ENCODE results near the gene ATP4B. TPM values are rescaled to one million over a fixed set of nuclear protein-coding genes. Genes with fewer than 3 reads are reported as not detected.

ATP4B gene
- total and polyA plus RNA-seq, 4 donors: not detected

DNA sequence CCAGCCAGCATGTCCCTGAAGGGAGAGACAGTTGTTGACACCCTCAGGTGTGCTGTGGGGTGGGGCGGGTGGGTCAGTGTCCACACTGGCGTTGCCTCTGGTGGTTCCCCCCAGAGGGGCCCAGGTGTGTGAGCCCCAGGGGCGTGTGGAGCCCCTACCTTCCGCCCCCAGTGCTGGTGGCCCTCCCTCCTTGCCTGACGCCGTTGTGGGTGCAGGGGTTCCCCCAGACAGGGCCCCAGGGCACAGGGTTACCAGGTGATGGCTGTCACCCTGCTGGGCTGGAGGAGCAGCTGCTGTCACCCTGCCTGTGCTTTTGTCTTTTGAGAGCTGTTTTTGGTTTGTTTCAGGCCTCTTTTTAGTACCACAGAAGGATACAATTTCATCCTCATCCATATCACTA, 27.2 kb downstream of the ATP4B start:
- H3K27me3 ChIP-seq (ENCODE audit: control insufficient read depth in 3 of 3, insufficient read depth in 3 of 3, low read length in 2 of 3): no peaks in the 10 kb centered on the region
- H3K9ac ChIP-seq (ENCODE audit: insufficient read depth in 1 of 2, low read length in 2 of 2): no peak overlapping the region
- ATAC-seq (ENCODE audit: insufficient read depth, low FRiP score): no peak
- 91 to 94% methylated on average over 6 of the region's 6 CpGs for WGBS, 2 donors
- no peak for DNase-seq
- H3K9me3 ChIP-seq (ENCODE audit: control insufficient read depth in 4 of 4, insufficient read depth in 3 of 4, low read length in 3 of 4): no peaks in the 10 kb centered on the region
- peaks cover 4 to 41% (median 17%) of the 10 kb centered on the region in 4 donors for H3K36me3 ChIP-seq (ENCODE audit: control insufficient read depth in 4 of 4, insufficient read depth in 4 of 4, low read length in 4 of 4)
- H3K4me3 ChIP-seq: no peak overlapping the region
- TF ChIP-seq, protein P1, sequence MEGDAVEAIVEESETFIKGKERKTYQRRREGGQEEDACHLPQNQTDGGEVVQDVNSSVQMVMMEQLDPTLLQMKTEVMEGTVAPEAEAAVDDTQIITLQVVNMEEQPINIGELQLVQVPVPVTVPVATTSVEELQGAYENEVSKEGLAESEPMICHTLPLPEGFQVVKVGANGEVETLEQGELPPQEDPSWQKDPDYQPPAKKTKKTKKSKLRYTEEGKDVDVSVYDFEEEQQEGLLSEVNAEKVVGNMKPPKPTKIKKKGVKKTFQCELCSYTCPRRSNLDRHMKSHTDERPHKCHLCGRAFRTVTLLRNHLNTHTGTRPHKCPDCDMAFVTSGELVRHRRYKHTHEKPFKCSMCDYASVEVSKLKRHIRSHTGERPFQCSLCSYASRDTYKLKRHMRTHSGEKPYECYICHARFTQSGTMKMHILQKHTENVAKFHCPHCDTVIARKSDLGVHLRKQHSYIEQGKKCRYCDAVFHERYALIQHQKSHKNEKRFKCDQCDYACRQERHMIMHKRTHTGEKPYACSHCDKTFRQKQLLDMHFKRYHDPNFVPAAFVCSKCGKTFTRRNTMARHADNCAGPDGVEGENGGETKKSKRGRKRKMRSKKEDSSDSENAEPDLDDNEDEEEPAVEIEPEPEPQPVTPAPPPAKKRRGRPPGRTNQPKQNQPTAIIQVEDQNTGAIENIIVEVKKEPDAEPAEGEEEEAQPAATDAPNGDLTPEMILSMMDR (IDR thresholded peaks at IDR 0.05; ENCODE audit: control extremely low read depth, extremely low read depth): no peak
- no peak overlapping the region for H3K27ac ChIP-seq (ENCODE audit: low read depth in 1 of 2, low read length in 1 of 2)
- peaks cover 0 to 7% (median 0%) of the 10 kb centered on the region in 5 donors for H3K4me1 ChIP-seq (ENCODE audit: control insufficient read depth in 5 of 5, insufficient read depth in 5 of 5, low read length in 5 of 5)

DNA sequence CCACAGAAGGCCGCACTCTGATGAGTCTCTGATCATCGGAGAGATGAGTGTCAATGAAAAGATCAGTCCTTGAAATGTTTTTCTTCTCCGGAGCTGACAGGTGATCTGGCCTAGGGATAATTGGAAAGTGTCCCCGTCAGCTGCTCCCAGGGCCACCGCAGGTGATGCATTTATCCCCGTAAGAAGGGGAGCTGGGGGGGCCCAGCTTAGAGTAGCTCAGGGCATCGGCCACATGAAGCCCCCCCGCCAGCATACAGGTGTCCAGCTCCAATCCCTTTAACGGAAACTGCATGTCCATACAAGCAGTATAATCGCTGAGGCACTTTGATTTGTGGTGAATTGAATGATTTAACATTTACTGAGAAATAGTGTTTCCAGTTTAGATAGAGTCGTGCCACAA, 27.7 kb downstream of the ATP4B start:
- DNase-seq (no peak), ATAC-seq (ENCODE audit: insufficient read depth, low FRiP score) (no peak)
- peaks cover 4 to 36% (median 17%) of the 10 kb centered on the region in 4 donors for H3K36me3 ChIP-seq (ENCODE audit: control insufficient read depth in 4 of 4, insufficient read depth in 4 of 4, low read length in 4 of 4)

DNA sequence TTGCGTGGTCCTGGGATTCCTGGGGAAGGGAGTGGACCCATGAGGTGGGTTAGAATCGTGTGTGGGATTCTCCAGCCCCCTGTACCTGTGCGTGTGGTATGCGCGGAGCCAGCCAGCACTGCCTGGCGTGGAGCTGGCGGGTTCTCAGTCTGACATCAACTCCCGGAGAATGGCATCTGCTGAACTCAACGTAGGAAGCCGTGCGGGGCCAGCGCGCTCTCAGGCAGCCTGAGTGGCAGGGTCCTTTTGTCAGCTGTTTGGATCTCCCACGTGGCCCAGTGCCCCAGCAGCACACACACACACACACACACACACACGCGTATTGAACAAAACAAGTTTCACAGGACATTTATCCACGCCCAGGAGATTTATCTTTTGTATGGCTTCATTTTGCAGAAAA, 28.1 kb downstream of the ATP4B start:
- Histone ChIP-seq H3K4me1 (ENCODE audit: control insufficient read depth in 5 of 5, insufficient read depth in 5 of 5, low read length in 5 of 5) (peaks cover 0 to 11% (median 0%) of the 10 kb centered on the region in 5 donors), H3K9me3 (ENCODE audit: control insufficient read depth in 4 of 4, insufficient read depth in 3 of 4, low read length in 3 of 4) (no peaks in the 10 kb centered on the region), H3K27me3 (ENCODE audit: control insufficient read depth in 3 of 3, insufficient read depth in 3 of 3, low read length in 2 of 3) (no peaks in the 10 kb centered on the region), H3K27ac (ENCODE audit: low read depth in 1 of 2, low read length in 1 of 2) (no peak overlapping the region), H3K4me3 (no peak overlapping the region), H3K36me3 (ENCODE audit: control insufficient read depth in 4 of 4, insufficient read depth in 4 of 4, low read length in 4 of 4) (peaks cover 4 to 32% (median 16%) of the 10 kb centered on the region in 4 donors), H3K9ac (ENCODE audit: insufficient read depth in 1 of 2, low read length in 2 of 2) (no peak overlapping the region)
- TF ChIP-seq, protein P1 (IDR thresholded peaks at IDR 0.05; ENCODE audit: control extremely low read depth, extremely low read depth): no peak
- no peak for DNase-seq
- 94% methylated on average over 17 of the region's 17 CpGs for WGBS, 2 donors
- no peak for ATAC-seq (ENCODE audit: insufficient read depth, low FRiP score)

More for the DNA sequence above, 27.7 kb downstream of the ATP4B start:
- H3K27me3 ChIP-seq (ENCODE audit: control insufficient read depth in 3 of 3, insufficient read depth in 3 of 3, low read length in 2 of 3): no peaks in the 10 kb centered on the region
- 96% methylated on average over 11 of the region's 11 CpGs for WGBS, 2 donors
- H3K4me1 ChIP-seq (ENCODE audit: control insufficient read depth in 5 of 5, insufficient read depth in 5 of 5, low read length in 5 of 5): peaks cover 0 to 11% (median 0%) of the 10 kb centered on the region in 5 donors
- TF ChIP-seq, protein P1 (IDR thresholded peaks at IDR 0.05; ENCODE audit: control extremely low read depth, extremely low read depth): no peak
- no peak overlapping the region for H3K9ac ChIP-seq (ENCODE audit: insufficient read depth in 1 of 2, low read length in 2 of 2)
- no peaks in the 10 kb centered on the region for H3K9me3 ChIP-seq (ENCODE audit: control insufficient read depth in 4 of 4, insufficient read depth in 3 of 4, low read length in 3 of 4)
- H3K27ac ChIP-seq (ENCODE audit: low read depth in 1 of 2, low read length in 1 of 2): no peak overlapping the region
- H3K4me3 ChIP-seq: no peak overlapping the region

Measured in lung (tissue), 12 donors.